Testis (tissue), 3 donors: Measurements from ENCODE around the gene NCSTN. TPM values are rescaled to one million over a fixed set of nuclear protein-coding genes. Genes with fewer than 3 reads are reported as not detected.

Source experiments
- DNase-seq: peaks from one replicate; pipeline ENCODE4 v3.0.0-alpha.2; 2019
- H3K27ac ChIP-seq, 2 donors: fragments of 200-600 bp; sonication (generic); one replicate each; pipeline ENCODE4 v1.5.1; 2019
- H3K27me3 ChIP-seq: fragments of 200-600 bp; sonication (generic); one replicate; pipeline ENCODE4 v1.5.1; 2019
- H3K36me3 ChIP-seq: fragments of 200-600 bp; sonication (generic); one replicate; pipeline ENCODE4 v1.5.1; 2017; ENCODE audit warnings: low read depth; ENCODE audit errors: missing control alignments
- H3K4me1 ChIP-seq: fragments of 200-600 bp; sonication (generic); one replicate; pipeline ENCODE4 v1.5.1; 2019
- H3K4me3 ChIP-seq, 2 donors: fragments of 200-600 bp; sonication (generic); one replicate each; pipeline ENCODE4 v1.5.1; 2017 to 2019
- H3K9me3 ChIP-seq: fragments of 200-600 bp; sonication (generic); one replicate; pipeline ENCODE4 v1.5.1; 2017
- CTCF ChIP-seq, 3 experiments: fragments of 450-650 bp in 2 of 3; fragments of 200-600 bp in 1 of 3; sonication (generic) in 1 of 3; IDR thresholded peaks; one replicate each; pipeline ENCODE4 v1.5.1; 2016 to 2019; ENCODE audit warnings: antibody characterized with exemption in 3 of 3, mild to moderate bottlenecking in 2 of 3, moderate library complexity in 1 of 3
- POLR2A ChIP-seq: fragments of 450-650 bp; IDR thresholded peaks from one replicate; pipeline ENCODE4 v1.6.1; 2017; ENCODE audit warnings: antibody characterized with exemption, mild to moderate bottlenecking, moderate library complexity
- WGBS, 2 donors: methylation state at CpG; one replicate each; pipeline ENCODE4 v1.1.5; 2018; 5-methylcytosine and 5-hydroxymethylcytosine counted together
- intact Hi-C: fragments of 100-400 bp; cut with DNase I; formaldehyde crosslinking; loops from one replicate; pipeline ENCODE4 v1.15.1; 2023; ENCODE audit warnings: low total_unique reads
- polyA plus RNA-seq: library from polyadenylated mRNA; stranded (reverse); fragments of 350-450 nt; fragmentation: Illumina TruSeq; extraction: RNeasy Lipid Tissue Mini Kit (QIAGEN cat#74804); gene quantifications from one replicate; pipeline ENCODE4 v1.2.3, GENCODE V29; 2014; ENCODE audit warnings: low read depth, low replicate concordance; ENCODE audit not compliant: insufficient read depth
- total RNA-seq, 2 donors: library from RNA; depleted of rRNA; stranded (reverse); fragments of >200 nt; gene quantifications; one replicate each; pipeline ENCODE4 v1.2.3, GENCODE V29; 2016

Gene NCSTN
- total and polyA plus RNA-seq, 3 donors from 2014 or later = 109 to 115 (median 112) TPM

- Histone ChIP-seq H3K4me1 (no peaks in the 10 kb centered on the region), H3K27ac (no peak within 1 kb of the TSS), H3K4me3 (no peak within 1 kb of the TSS), H3K9me3 (no peaks in the 10 kb centered on the region), H3K27me3 (no peaks in the 10 kb centered on the region), H3K36me3 (no peaks in the 10 kb centered on the region)
- TF ChIP-seq POLR2A (no peak), CTCF (IDR thresholded peaks at IDR 0.05) (no peak)
- whole genome bisulfite sequencing, 2 donors = 70 to 79% methylated on average over 7 to 15 of the region's 15 CpGs
- intact Hi-C loops = no loop called here
- DNase-seq = no peak
These were observed 23.7 kb downstream of the NCSTN start, which contains the start of gene NHLH1 for GRCh38 chr1:160366731-160367515. NHLH1 (plus strand) TSS chr1:160367071; CDS start chr1:160370732, 3,661 bp downstream.

DNA sequence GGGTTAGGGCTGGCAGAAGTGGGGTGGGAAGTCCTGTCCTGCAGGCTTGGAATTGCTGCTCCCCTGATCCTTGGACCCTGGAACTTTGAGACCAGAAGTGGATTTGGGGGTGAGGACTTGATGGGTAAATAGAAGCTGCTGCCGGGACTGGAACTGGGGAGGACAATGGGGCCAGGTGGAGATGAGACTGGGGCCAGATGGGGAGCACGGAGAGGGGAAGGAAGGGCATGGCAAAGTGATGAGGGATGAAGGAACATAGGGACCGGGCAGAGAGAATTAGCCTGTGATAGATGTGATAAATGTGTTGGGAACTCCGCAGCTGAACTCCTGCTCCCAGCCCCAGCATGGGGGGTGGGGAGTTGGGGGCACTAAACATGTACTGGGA, 24.3 kb downstream of the NCSTN start:
- H3K27me3 ChIP-seq = no peaks in the 10 kb centered on the region
- no peak overlapping the region for H3K27ac ChIP-seq
- TF ChIP-seq POLR2A = no peak
- no peak for TF ChIP-seq CTCF (IDR thresholded peaks at IDR 0.05)
- H3K36me3 ChIP-seq = no peaks in the 10 kb centered on the region
- intact Hi-C loops = no loop called here
- H3K9me3 ChIP-seq = no peaks in the 10 kb centered on the region
- 61 to 65% methylated on average over 4 of the region's 4 CpGs for WGBS, 2 donors
- DNase-seq = no peak
- H3K4me3 ChIP-seq = no peak overlapping the region
- H3K4me1 ChIP-seq = no peaks in the 10 kb centered on the region

- Histone ChIP-seq H3K27ac (no peak overlapping the region), H3K4me3 (no peak overlapping the region), H3K27me3 (no peaks in the 10 kb centered on the region), H3K9me3 (no peaks in the 10 kb centered on the region), H3K36me3 (no peaks in the 10 kb centered on the region), H3K4me1 (no peaks in the 10 kb centered on the region)
- TF ChIP-seq CTCF (IDR thresholded peaks at IDR 0.05) = no peak
- TF ChIP-seq POLR2A = no peak
- intact Hi-C loops = no loop called here
- DNase-seq = no peak
- WGBS, 2 donors = 85% methylated on average over 4 of the region's 4 CpGs
These were observed 25.0 kb downstream of the NCSTN start for GRCh38 chr1:160367934-160368923.

GRCh38 chr1:160369087-160369486, 25.9 kb downstream of the NCSTN start:
- Histone ChIP-seq H3K36me3 (no peaks in the 10 kb centered on the region), H3K4me3 (no peak overlapping the region), H3K27ac (no peak overlapping the region), H3K4me1 (no peaks in the 10 kb centered on the region), H3K9me3 (no peaks in the 10 kb centered on the region), H3K27me3 (no peaks in the 10 kb centered on the region)
- no peak for DNase-seq
- no peak for TF ChIP-seq POLR2A
- no peak for TF ChIP-seq CTCF (IDR thresholded peaks at IDR 0.05)
- intact Hi-C loops = no loop called here
- WGBS, 2 donors = 87 to 89% methylated on average over 1 of the region's 1 CpG
